C4-2B (cell line): Measurements from ENCODE around the gene LDLRAD3.

Source experiments
- H3K27ac ChIP-seq: fragments of 450-650 bp; 2 replicates; pipeline ENCODE4 v1.5.1; 2017
- ZFX ChIP-seq: fragments of 450-650 bp; IDR thresholded peaks from 2 replicates; pipeline ENCODE4 v1.6.1; 2017
- TF ChIP-seq, protein P1 (sequence below): fragments of 450-650 bp; conservative IDR thresholded peaks from 2 replicates; pipeline ENCODE4 v1.5.1; 2017; ENCODE audit warnings: mild to moderate bottlenecking

The LDLRAD3 gene

DNA sequence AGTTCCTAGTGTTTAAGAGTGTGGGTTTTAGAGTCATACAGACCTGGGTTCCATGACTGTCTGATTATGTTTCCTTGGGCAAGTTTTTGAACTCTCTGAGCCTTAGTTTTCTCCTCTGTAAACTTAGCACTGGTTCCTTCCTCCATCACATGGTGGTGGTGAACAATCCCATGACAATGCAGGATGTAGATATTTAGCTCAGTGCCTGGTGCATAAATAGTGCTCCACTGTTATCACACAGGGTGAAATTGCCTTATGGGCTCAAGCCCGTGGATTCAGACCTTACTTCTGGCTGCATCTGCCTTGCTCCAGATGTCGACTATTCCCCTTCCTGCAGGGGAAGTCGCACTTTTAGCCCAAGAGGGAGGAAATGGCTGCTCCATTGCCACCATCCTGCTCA, 62.7 kb downstream of the LDLRAD3 start:
- TF ChIP-seq ZFX: no peak
- TF ChIP-seq, protein P1, sequence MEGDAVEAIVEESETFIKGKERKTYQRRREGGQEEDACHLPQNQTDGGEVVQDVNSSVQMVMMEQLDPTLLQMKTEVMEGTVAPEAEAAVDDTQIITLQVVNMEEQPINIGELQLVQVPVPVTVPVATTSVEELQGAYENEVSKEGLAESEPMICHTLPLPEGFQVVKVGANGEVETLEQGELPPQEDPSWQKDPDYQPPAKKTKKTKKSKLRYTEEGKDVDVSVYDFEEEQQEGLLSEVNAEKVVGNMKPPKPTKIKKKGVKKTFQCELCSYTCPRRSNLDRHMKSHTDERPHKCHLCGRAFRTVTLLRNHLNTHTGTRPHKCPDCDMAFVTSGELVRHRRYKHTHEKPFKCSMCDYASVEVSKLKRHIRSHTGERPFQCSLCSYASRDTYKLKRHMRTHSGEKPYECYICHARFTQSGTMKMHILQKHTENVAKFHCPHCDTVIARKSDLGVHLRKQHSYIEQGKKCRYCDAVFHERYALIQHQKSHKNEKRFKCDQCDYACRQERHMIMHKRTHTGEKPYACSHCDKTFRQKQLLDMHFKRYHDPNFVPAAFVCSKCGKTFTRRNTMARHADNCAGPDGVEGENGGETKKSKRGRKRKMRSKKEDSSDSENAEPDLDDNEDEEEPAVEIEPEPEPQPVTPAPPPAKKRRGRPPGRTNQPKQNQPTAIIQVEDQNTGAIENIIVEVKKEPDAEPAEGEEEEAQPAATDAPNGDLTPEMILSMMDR: no peak
- no peak overlapping the region for H3K27ac ChIP-seq

DNA sequence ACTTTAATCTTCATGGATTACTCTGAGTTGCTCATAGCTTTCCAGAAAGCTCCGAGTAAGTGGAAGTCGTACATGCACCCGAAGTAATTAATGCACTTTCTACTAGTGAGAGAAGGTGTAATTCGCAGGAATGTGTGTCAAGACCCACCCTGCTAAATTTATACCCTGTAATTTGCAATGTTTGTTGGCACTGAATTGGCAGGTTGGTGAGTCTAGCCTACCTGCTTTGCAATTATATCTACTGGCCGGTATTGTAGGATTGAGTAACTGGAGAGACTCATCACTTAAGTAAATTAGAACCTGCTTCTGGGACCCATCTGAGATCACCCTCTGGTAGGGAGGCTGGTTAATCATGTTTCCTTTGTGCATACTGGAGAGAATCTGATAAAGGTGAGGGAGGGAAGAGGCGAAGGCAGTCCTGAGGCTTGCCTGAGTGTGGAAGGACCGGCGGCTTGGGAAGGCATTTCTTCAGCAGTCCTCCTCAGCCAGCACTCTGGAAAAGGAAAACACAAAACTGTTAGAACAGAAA, 63.3 kb downstream of the LDLRAD3 start:
- H3K27ac ChIP-seq: no peak overlapping the region
- TF ChIP-seq, protein P1: no peak
- no peak for TF ChIP-seq ZFX

DNA sequence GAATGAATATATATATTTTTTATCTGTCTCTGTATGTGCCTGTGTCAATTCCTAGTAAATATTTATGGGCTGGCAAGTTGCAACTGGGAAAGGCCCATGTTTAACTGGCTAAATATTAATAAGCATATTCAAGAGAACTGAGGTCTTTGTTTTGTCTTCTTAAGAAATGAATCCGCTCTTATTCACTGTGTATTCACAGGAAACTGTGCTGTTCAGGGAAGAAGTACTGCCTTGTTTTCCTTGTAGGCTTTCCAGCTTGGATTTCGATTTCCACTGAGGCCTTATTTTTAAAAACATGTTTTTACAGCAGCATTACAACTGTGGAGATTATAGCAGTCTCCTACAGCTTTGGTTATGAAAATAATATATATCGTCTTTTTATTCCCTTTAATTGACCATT, 64.7 kb downstream of the LDLRAD3 start:
- TF ChIP-seq, protein P1: no peak
- TF ChIP-seq ZFX: no peak
- no peak overlapping the region for H3K27ac ChIP-seq

DNA sequence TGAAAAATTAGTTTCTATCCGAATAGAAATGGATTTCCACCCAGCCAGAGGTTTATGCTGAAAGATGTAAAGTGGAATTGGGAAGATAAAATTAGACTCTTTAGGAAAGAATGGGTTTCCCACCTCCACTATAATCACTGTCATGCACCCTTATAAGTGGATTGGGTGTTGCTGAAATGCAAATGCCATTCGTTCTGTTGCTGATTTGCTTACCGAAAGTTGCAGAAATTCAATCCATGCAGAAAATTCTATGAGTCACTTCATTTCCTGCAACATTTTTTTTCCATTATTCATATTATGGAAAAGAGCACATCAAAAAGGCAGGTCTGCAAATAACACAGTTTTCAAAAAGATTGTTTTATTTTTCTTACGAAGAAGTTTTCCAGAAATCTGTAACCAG, 65.6 kb downstream of the LDLRAD3 start:
- no peak overlapping the region for H3K27ac ChIP-seq
- TF ChIP-seq, protein P1: no peak
- no peak for TF ChIP-seq ZFX

DNA sequence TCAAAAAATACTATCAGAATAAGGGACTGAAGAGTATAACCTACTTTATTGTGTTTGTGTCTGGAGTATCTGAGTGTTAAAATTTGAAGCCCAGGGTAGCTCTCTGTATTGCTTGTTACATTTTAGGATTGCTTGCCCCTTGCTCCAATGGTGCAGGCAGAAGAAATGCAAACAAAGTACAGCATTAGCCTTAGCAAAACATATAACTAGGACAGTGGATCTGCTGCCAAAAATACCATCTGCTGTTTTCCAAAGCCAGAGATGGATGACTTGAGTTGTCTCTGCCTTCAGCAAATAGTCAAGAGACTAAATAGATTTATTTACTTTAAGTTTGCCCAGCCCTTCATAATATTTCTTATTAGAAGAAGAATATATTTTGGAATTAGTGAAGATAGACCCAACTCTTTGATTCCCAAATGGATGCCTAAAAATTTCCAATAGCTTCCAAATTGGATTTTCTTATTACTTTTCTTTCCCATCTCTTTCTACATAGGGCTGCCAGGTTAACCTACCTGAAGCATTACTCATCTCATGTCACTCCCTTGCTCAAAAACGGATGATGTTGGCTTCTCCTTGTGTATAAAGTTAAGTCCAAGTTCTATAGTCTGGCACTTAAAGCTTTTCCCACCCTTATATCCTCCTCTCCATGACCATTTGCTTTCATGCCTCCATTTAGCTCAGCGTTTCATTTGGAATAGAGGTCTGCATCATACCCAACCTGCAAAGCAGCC, 66.3 kb downstream of the LDLRAD3 start:
- TF ChIP-seq, protein P1: no peak
- no peak for TF ChIP-seq ZFX
- no peak overlapping the region for H3K27ac ChIP-seq

DNA sequence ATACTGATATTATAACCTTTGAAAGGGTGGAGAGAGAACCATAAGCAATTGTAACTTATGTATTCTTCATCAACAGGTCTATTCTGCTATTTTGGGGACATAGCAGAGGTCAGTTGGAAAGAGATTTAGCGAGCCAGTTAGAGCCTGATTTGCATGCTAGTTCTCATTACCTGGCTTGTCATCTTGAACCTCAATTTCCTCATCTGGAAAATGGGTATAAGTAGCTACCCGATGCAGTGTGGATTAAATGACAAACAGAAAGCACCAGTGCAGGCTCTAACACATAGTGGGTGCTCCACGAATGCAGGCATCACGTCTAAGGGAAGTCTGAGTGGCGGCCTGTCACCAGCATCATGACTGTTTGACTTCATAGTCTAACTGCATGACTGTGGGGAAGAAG, 67.7 kb downstream of the LDLRAD3 start:
- H3K27ac ChIP-seq: no peak overlapping the region

DNA sequence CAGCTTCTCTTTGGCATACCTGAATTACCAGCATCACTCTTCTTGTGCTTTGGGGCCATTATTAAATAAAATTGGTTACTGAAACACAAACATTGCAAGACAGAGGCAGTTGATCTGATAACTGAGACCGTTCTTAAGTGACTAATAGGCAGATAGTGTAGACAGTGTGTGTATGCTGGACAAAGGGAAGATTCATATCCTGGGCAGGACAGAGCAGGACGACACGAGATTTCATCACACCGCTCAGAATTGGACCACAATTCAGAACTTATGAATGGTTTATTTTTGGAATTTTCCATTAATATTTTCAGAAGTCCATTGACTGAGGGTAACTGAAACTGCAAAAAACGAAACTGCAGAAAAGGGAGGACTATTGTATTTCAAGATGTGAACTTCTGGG, 68.6 kb downstream of the LDLRAD3 start:
- no peak overlapping the region for H3K27ac ChIP-seq
- TF ChIP-seq, protein P1: no peak
- no peak for TF ChIP-seq ZFX

More for the DNA sequence above, 67.7 kb downstream of the LDLRAD3 start:
- TF ChIP-seq ZFX: no peak
- TF ChIP-seq, protein P1: no peak
